ENCODE measurements around the gene PTPN9.

GRCh38 chr15:75565062-75565970 lies 13.8 kb downstream of the PTPN9 start:
- no peak for TF ChIP-seq POLR2A (IDR thresholded peaks at IDR 0.05; ENCODE audit: low read depth, low read length)
- no peak for TF ChIP-seq CTCF (conservative IDR thresholded peaks at IDR 0.05; ENCODE audit: low read depth, low read length)
- TF ChIP-seq RCOR1 (IDR thresholded peaks at IDR 0.05; ENCODE audit: insufficient replicate concordance, low read length): no peak
- TF ChIP-seq RAD21 (IDR thresholded peaks at IDR 0.05; ENCODE audit: low read length): no peak
- no peak for TF ChIP-seq CHD1 (IDR thresholded peaks at IDR 0.05; ENCODE audit: low read depth, low read length)
- TF ChIP-seq RFX5 (IDR thresholded peaks at IDR 0.05; ENCODE audit: low read depth, low read length): no peak
- no peak for TF ChIP-seq ELK1 (IDR thresholded peaks at IDR 0.05; ENCODE audit: borderline replicate concordance, low read depth, low read length)
- no peak for TF ChIP-seq MAFK (IDR thresholded peaks at IDR 0.05; ENCODE audit: low read depth, low read length)
- TF ChIP-seq NFE2L2 (IDR thresholded peaks at IDR 0.05; ENCODE audit: low read depth, low read length): no peak
- TF ChIP-seq BHLHE40 (IDR thresholded peaks at IDR 0.05; ENCODE audit: low read depth, low read length): no peak
- TF ChIP-seq USF2 (IDR thresholded peaks at IDR 0.05; ENCODE audit: low read depth, low read length): no peak
- no peak for TF ChIP-seq FOS (IDR thresholded peaks at IDR 0.05; ENCODE audit: low read depth, low read length)
- TF ChIP-seq SMC3 (IDR thresholded peaks at IDR 0.05; ENCODE audit: low read depth, low read length): no peak
- no peak for TF ChIP-seq MXI1 (IDR thresholded peaks at IDR 0.05; ENCODE audit: borderline replicate concordance, low read depth, low read length)
